HG03066 (cell line): Measurements from ENCODE around the gene FXYD2.

Experiments
- ATAC-seq: cut with Tn5 transposase; IDR thresholded peaks from one replicate; pipeline ENCODE4 v1.9.1; 2021; ENCODE audit warnings: low read depth; ENCODE audit not compliant: unreplicated experiment

Gene FXYD2

DNA sequence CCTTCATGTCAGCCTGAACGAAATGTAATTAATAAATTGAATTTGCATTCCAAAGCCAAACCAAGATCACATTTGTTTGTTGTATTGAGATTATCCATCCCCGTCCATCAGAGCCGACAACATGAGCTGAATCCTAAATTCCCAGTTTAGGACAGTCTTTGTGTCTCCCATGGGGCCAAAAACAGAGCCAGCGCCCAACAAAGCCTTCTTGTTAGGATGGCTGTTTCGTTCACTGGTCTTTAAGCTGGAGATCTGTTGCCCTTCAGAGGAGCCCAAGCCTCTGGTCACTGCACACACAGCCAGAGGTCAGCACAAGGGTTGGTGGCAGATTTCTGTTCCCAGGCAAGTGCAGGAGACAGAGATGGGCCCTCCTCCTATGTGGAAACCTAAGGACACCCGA is 53.3 kb downstream of the FXYD2 start:
- no peak for ATAC-seq

DNA sequence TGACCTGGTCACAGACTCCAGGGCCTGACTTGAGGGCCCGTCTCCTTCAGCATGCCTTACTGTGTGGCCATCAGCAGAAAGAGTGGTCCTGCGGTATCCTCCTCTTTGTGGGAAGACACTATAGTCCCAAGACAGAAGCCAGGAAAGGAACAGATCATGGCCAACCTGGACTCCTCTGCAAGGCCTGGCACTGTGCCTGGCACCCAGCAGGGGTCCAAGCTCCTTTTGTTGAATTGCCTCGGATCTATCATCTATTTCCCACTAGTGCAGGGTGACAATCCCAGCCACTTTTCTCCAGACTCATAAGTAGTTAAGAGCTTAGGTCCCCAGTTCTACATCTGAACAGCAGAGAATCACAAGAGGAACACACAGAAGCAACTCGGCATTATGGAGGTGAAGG is 54.5 kb downstream of the FXYD2 start:
- no peak for ATAC-seq
